Neuronal stem cell (in vitro differentiated cells): ENCODE data around the gene AMDHD2.

Experiments
- DNase-seq: peaks from one replicate; pipeline ENCODE4 v3.0.0-alpha.2; 2013; ENCODE audit warnings: low spot score
- H2AFZ ChIP-seq: one replicate; pipeline ENCODE4 v1.6.1; 2013; ENCODE audit warnings: mild to moderate bottlenecking, low read length, inconsistent platforms
- H2AK5ac ChIP-seq: 2 replicates; pipeline ENCODE4 v1.6.1; 2013; ENCODE audit warnings: low read depth, mild to moderate bottlenecking, inconsistent platforms, low read length, moderate library complexity, mixed read lengths
- H2BK120ac ChIP-seq: 2 replicates; pipeline ENCODE4 v1.6.1; 2013; ENCODE audit warnings: low read depth, mild to moderate bottlenecking, inconsistent platforms, low read length, moderate library complexity, mixed read lengths
- H2BK12ac ChIP-seq: one replicate; pipeline ENCODE4 v1.6.1; 2013; ENCODE audit warnings: low read length, inconsistent platforms
- H2BK15ac ChIP-seq: 2 replicates; pipeline ENCODE4 v1.6.1; 2013; ENCODE audit warnings: mild to moderate bottlenecking, low read length, inconsistent platforms, mixed read lengths
- H2BK5ac ChIP-seq: one replicate; pipeline ENCODE4 v1.6.1; 2013; ENCODE audit warnings: inconsistent platforms, mild to moderate bottlenecking, low read length, moderate library complexity
- H3K14ac ChIP-seq: one replicate; pipeline ENCODE4 v1.6.1; 2013; ENCODE audit warnings: low read length, inconsistent platforms
- H3K18ac ChIP-seq: 2 replicates; pipeline ENCODE4 v1.6.1; 2013; ENCODE audit warnings: low read length, inconsistent platforms
- H3K23ac ChIP-seq: 2 replicates; pipeline ENCODE4 v1.6.1; 2013; ENCODE audit warnings: low read depth, mild to moderate bottlenecking, mixed read lengths, low read length, inconsistent platforms; ENCODE audit not compliant: poor library complexity
- H3K27ac ChIP-seq: replicated peaks from 3 replicates; pipeline ENCODE4 v1.5.1; 2013; ENCODE audit warnings: low read length, inconsistent platforms
- H3K27me3 ChIP-seq, 3 experiments: 2 replicates each; pipeline ENCODE4 v1.6.1; 2013; ENCODE audit warnings: low read length in 3 of 3, mild to moderate bottlenecking in 2 of 3, inconsistent platforms in 1 of 3, low read depth in 1 of 3, mixed read lengths in 1 of 3, moderate library complexity in 1 of 3; ENCODE audit not compliant: control insufficient read depth in 3 of 3, insufficient read depth in 3 of 3
- H3K36me3 ChIP-seq, 2 donors: replicated peaks in 1 of 2; 2 replicates each; pipeline ENCODE4 v1.6.1; 2013; ENCODE audit warnings: low read length in 2 of 2; ENCODE audit not compliant: control insufficient read depth in 2 of 2, insufficient read depth in 2 of 2
- H3K4ac ChIP-seq: 2 replicates; pipeline ENCODE4 v1.6.1; 2013; ENCODE audit warnings: inconsistent platforms, mild to moderate bottlenecking, low read length, moderate library complexity
- H3K4me1 ChIP-seq, 2 donors: 1 replicate in 1 of 2; 2 replicates in 1 of 2; pipeline ENCODE4 v1.6.1; 2013; ENCODE audit warnings: low read length in 2 of 2, low read depth in 1 of 2; ENCODE audit not compliant: control insufficient read depth in 2 of 2, insufficient read depth in 1 of 2
- H3K4me2 ChIP-seq: one replicate; pipeline ENCODE4 v1.6.1; 2013; ENCODE audit warnings: mild to moderate bottlenecking, low read length, inconsistent platforms; ENCODE audit not compliant: insufficient read depth, poor library complexity, severe bottlenecking
- H3K4me3 ChIP-seq, 2 donors: 2 replicates each; pipeline ENCODE4 v1.5.1; 2013; ENCODE audit warnings: low read length in 2 of 2, mild to moderate bottlenecking in 2 of 2, inconsistent platforms in 1 of 2, moderate library complexity in 1 of 2
- H3K79me1 ChIP-seq: one replicate; pipeline ENCODE4 v1.6.1; 2013; ENCODE audit warnings: low read depth, mild to moderate bottlenecking, inconsistent platforms, low read length, moderate library complexity
- H3K9ac ChIP-seq: one replicate; pipeline ENCODE4 v1.6.1; 2013; ENCODE audit warnings: mild to moderate bottlenecking, low read depth, low read length, inconsistent platforms; ENCODE audit not compliant: poor library complexity
- H3K9me3 ChIP-seq, 2 donors: replicated peaks in 1 of 2; 2 replicates each; pipeline versions ENCODE3 to v1.6.1; 2013; ENCODE audit warnings: low read length in 2 of 2, mild to moderate bottlenecking in 2 of 2, inconsistent platforms in 1 of 2, low read depth in 1 of 2, mixed read lengths in 1 of 2, moderate library complexity in 1 of 2; ENCODE audit not compliant: control insufficient read depth in 2 of 2, insufficient read depth in 1 of 2
- H4K8ac ChIP-seq: one replicate; pipeline ENCODE4 v1.6.1; 2013; ENCODE audit warnings: low read depth, mild to moderate bottlenecking, inconsistent platforms, low read length, moderate library complexity
- H4K91ac ChIP-seq: one replicate; pipeline ENCODE4 v1.6.1; 2013; ENCODE audit warnings: low read length, low read depth, mild to moderate bottlenecking, inconsistent platforms; ENCODE audit not compliant: poor library complexity
- WGBS, 2 donors: extraction: QIAGEN DNeasy Blood & Tissue Kit; methylation state at CpG; one replicate each; pipeline ENCODE4 v1.1.7; 2013; ENCODE audit warnings: missing lambda C conversion rate in 2 of 2, mixed read lengths in 1 of 2; ENCODE audit not compliant: insufficient read length in 2 of 2, insufficient replicate concordance in 1 of 2; ENCODE audit errors: extremely low coverage in 2 of 2; 5-methylcytosine and 5-hydroxymethylcytosine counted together

AMDHD2 gene

GRCh38 chr16:2497695-2498484 is 22.3 kb upstream of the AMDHD2 start:
- no peak overlapping the region for H3K4me2 ChIP-seq
- no peak overlapping the region for H3K18ac ChIP-seq
- H2BK15ac ChIP-seq: no peak overlapping the region
- no peak overlapping the region for H3K4ac ChIP-seq
- no peaks in the 10 kb centered on the region for H3K27me3 ChIP-seq
- H3K14ac ChIP-seq: no peak overlapping the region
- H3K79me1 ChIP-seq: peaks cover 11% of the 10 kb centered on the region
- H3K4me1 ChIP-seq: peaks cover 9% of the 10 kb centered on the region in 2 donors
- H3K27ac ChIP-seq: no peak overlapping the region
- peaks cover 20 to 40% of the 10 kb centered on the region in 2 donors for H3K36me3 ChIP-seq
- no peak overlapping the region for H2BK120ac ChIP-seq
- no peak overlapping the region for H2AFZ ChIP-seq
- H2BK5ac ChIP-seq: peak overlapping the region; percentile 13
- no peak overlapping the region for H3K9ac ChIP-seq
- no CpG with 5 or more reads among the region's 26 CpGs for WGBS, 2 donors
- H3K4me3 ChIP-seq: no peak overlapping the region
- H2BK12ac ChIP-seq: no peak overlapping the region
- no peak overlapping the region for H3K23ac ChIP-seq
- peaks cover 0 to 4% of the 10 kb centered on the region in 2 donors for H3K9me3 ChIP-seq
- H4K8ac ChIP-seq: no peak overlapping the region
- H2AK5ac ChIP-seq: no peak overlapping the region
- DNase-seq: no peak
- H4K91ac ChIP-seq: no peak overlapping the region

DNA sequence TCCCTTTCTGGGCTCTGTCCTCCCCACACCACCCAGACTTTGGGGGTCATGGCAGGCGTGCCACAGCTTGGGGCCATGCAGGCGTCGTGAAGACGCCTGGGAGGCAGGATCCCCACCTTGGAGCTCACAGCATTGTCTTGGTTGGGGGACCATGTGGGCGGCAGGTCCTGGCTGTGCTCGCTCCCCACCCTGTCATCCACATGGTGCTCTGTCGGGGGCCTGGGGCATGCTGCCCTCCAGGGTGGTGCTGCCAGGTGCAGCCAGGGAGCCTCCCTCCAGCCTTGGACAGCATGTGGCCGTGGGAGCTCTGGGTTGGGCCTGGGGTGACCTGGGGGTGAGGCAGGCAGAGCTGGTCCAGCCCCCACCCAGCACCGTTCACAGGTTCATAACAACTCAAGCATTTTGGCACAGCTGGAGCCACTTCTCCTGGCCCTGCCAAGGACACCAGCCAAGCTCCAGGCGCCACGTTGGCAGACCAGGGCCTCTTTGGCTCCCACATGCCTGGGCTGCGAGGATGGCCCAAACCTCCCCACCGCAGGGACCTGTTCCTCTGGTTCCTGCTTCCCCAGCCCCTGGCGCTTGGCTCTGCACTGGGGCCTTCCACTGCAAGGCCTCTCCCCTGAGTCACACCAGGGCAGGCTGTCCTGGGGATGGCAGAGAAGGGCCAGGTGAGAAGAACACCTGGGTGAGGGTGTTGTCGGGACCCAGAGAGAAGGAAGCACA is 21.5 kb upstream of the AMDHD2 start:
- H3K23ac ChIP-seq: peak overlapping the region; percentile 31
- H2BK120ac ChIP-seq: peak overlapping the region; percentile 87
- H4K8ac ChIP-seq: no peak overlapping the region
- no peak overlapping the region for H3K4me2 ChIP-seq
- peaks cover 0 to 4% of the 10 kb centered on the region in 2 donors for H3K9me3 ChIP-seq
- no peak overlapping the region for H2BK12ac ChIP-seq
- no CpG with 5 or more reads among the region's 15 CpGs for WGBS, 2 donors
- H2AK5ac ChIP-seq: no peak overlapping the region
- H3K36me3 ChIP-seq: peaks cover 20 to 37% of the 10 kb centered on the region in 2 donors
- no peak overlapping the region for H2BK5ac ChIP-seq
- H3K79me1 ChIP-seq: peaks cover 12% of the 10 kb centered on the region
- no peak overlapping the region for H4K91ac ChIP-seq
- H3K4me3 ChIP-seq: no peak overlapping the region
- no peak overlapping the region for H3K4ac ChIP-seq
- no peak overlapping the region for H3K18ac ChIP-seq
- no peak overlapping the region for H2BK15ac ChIP-seq
- peaks cover 9% of the 10 kb centered on the region in 2 donors for H3K4me1 ChIP-seq
- H2AFZ ChIP-seq: no peak overlapping the region
- peak overlapping the region; percentile 44 for H3K9ac ChIP-seq
- no peaks in the 10 kb centered on the region for H3K27me3 ChIP-seq
- DNase-seq: no peak
- H3K14ac ChIP-seq: no peak overlapping the region
- H3K27ac ChIP-seq: no peak overlapping the region

DNA sequence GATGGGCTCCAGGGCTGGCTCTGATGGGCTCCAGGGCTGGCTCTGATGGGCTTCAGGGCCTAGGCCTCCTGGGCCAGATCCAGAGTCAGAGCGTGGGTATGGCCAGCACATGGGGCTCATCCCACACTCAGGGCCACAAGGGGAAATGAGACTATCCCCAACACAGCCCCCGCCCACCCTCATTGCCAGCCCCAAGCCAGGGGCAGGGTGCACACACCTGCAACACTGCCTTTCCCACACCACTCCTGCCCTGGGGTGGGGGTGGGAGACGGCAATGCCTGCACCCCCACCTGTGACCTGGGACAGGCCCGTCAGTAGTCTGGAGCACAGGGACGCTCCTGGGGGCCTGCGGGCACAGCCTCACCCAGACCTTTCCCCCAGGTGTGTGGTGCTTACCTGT is 20.7 kb upstream of the AMDHD2 start:
- H2AK5ac ChIP-seq: no peak overlapping the region
- no peak overlapping the region for H3K9ac ChIP-seq
- H2BK5ac ChIP-seq: no peak overlapping the region
- H3K4me1 ChIP-seq: peaks cover 9% of the 10 kb centered on the region in 2 donors
- peaks cover 0 to 4% of the 10 kb centered on the region in 2 donors for H3K9me3 ChIP-seq
- DNase-seq: no peak
- no peak overlapping the region for H2BK120ac ChIP-seq
- H3K23ac ChIP-seq: no peak overlapping the region
- no peak overlapping the region for H2BK15ac ChIP-seq
- peaks cover 12% of the 10 kb centered on the region for H3K79me1 ChIP-seq
- no peak overlapping the region for H3K27ac ChIP-seq
- no peak overlapping the region for H4K91ac ChIP-seq
- H3K4me3 ChIP-seq: no peak overlapping the region
- no peak overlapping the region for H4K8ac ChIP-seq
- peaks cover 20 to 37% of the 10 kb centered on the region in 2 donors for H3K36me3 ChIP-seq
- H2AFZ ChIP-seq: no peak overlapping the region
- H3K27me3 ChIP-seq: no peaks in the 10 kb centered on the region
- no peak overlapping the region for H3K4me2 ChIP-seq
- H2BK12ac ChIP-seq: no peak overlapping the region
- no peak overlapping the region for H3K14ac ChIP-seq
- WGBS, 2 donors: no CpG with 5 or more reads among the region's 6 CpGs
- no peak overlapping the region for H3K4ac ChIP-seq
- H3K18ac ChIP-seq: no peak overlapping the region

- no peak overlapping the region for H3K14ac ChIP-seq
- H3K79me1 ChIP-seq: peaks cover 12% of the 10 kb centered on the region
- H3K27ac ChIP-seq: no peak overlapping the region
- H3K4ac ChIP-seq: no peak overlapping the region
- peaks cover 0 to 4% of the 10 kb centered on the region in 2 donors for H3K9me3 ChIP-seq
- DNase-seq: no peak
- peaks cover 20 to 37% of the 10 kb centered on the region in 2 donors for H3K36me3 ChIP-seq
- no peak overlapping the region for H3K4me3 ChIP-seq
- H3K9ac ChIP-seq: no peak overlapping the region
- H2BK120ac ChIP-seq: no peak overlapping the region
- H3K27me3 ChIP-seq: no peaks in the 10 kb centered on the region
- no CpG with 5 or more reads among the region's 29 CpGs for WGBS, 2 donors
- H2BK15ac ChIP-seq: no peak overlapping the region
- peaks cover 9% of the 10 kb centered on the region in 2 donors for H3K4me1 ChIP-seq
- H3K23ac ChIP-seq: peak overlapping the region; percentile 89
- no peak overlapping the region for H3K18ac ChIP-seq
- no peak overlapping the region for H4K91ac ChIP-seq
- H2BK5ac ChIP-seq: peak overlapping the region; percentile 66
- peak overlapping the region; percentile 100 for H2AK5ac ChIP-seq
- no peak overlapping the region for H3K4me2 ChIP-seq
- peak overlapping the region; percentile 22 for H2BK12ac ChIP-seq
- H2AFZ ChIP-seq: no peak overlapping the region
- peak overlapping the region; percentile 43 for H4K8ac ChIP-seq
Measured at GRCh38 chr16:2499890-2500429, 20.2 kb upstream of the AMDHD2 start.
